DOHH2 (cell line): ENCODE results near the gene RAPH1.

Source experiments
- EZH2phosphoT487 ChIP-seq: fragments of 200-600 bp; sonication (generic); IDR thresholded peaks from 2 replicates; pipeline ENCODE4 v1.6.1; 2017; ENCODE audit warnings: borderline replicate concordance, mild to moderate bottlenecking, antibody characterized with exemption, low read length, moderate library complexity, mixed read lengths
- TF ChIP-seq, protein P1 (sequence below): fragments of 200-600 bp; sonication (generic); IDR thresholded peaks from one replicate; pipeline ENCODE4 v1.5.1; 2014; ENCODE audit warnings: antibody characterized with exemption, mild to moderate bottlenecking, low read depth, low read length; ENCODE audit not compliant: poor library complexity, severe bottlenecking

DNA sequence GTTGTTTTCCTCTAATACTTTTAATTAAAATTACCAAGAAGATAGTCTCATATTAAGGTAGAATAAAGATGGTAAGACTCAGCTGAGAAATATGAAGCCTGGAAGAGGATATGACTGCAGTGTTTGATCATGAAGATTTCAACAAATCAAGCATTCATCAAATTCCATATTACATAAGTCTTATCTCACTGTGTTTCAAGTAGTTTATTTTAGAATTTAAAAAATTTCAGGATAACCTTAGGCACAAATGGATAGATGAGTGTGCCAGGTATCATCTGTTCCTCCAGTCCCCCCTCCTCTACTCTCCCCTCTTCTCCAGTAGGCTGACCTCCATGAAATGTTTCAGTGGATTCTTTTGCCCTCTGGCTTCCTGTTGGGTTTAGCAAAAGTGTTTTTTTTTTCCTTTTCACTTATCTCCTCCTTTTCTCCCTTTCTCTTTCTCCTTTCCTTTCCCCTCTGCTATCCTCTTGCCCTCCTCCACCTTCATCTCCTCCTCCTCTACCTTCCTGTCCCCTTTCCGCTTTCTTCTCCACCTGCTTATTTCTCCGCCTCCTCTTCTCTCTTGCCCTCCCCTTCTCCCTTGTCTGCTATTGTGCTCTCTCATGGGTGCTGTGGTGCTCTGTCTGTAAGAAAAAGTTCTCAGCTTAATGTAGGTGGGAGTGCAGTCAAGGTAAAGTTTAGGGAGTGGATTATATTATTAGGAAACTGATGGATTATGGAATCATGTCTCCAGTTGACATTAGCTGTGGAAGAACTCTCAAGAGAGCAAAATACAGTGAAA, 134.1 kb downstream of the RAPH1 start:
- TF ChIP-seq, protein P1, sequence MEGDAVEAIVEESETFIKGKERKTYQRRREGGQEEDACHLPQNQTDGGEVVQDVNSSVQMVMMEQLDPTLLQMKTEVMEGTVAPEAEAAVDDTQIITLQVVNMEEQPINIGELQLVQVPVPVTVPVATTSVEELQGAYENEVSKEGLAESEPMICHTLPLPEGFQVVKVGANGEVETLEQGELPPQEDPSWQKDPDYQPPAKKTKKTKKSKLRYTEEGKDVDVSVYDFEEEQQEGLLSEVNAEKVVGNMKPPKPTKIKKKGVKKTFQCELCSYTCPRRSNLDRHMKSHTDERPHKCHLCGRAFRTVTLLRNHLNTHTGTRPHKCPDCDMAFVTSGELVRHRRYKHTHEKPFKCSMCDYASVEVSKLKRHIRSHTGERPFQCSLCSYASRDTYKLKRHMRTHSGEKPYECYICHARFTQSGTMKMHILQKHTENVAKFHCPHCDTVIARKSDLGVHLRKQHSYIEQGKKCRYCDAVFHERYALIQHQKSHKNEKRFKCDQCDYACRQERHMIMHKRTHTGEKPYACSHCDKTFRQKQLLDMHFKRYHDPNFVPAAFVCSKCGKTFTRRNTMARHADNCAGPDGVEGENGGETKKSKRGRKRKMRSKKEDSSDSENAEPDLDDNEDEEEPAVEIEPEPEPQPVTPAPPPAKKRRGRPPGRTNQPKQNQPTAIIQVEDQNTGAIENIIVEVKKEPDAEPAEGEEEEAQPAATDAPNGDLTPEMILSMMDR: no peak
- no peak for TF ChIP-seq EZH2phosphoT487
